Superior temporal gyrus (tissue), 1 donor: ENCODE measurements around the gene NAPB.

ENCODE experiments used
- DNase-seq: peaks from one replicate; pipeline ENCODE4 v3.0.0-alpha.2; 2016; ENCODE audit errors: extremely low spot score

The NAPB gene

DNA sequence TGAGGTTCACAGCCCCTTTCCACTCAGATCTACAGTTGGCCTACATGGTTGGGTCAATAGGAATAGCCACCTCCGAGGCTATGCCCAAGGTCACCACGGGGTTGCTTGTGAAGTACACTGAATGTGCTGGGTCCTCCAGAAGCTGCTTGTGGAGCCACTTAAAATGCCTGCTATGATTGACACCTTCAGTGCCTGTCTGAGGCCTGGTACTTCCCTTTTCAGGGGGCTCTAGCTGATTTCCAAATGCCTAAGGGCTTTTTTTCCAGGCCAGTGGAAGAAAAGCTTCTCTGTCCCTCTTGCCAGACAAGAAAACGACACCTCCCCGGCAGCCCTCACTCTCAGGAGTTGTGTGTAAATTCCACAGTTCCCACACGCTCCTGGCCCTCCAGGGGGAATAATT is 77.0 kb downstream of the NAPB start:
- DNase-seq, result no peak

- DNase-seq, result no peak
Measured at GRCh38 chr20:23343590-23343989, 77.7 kb downstream of the NAPB start.

DNA sequence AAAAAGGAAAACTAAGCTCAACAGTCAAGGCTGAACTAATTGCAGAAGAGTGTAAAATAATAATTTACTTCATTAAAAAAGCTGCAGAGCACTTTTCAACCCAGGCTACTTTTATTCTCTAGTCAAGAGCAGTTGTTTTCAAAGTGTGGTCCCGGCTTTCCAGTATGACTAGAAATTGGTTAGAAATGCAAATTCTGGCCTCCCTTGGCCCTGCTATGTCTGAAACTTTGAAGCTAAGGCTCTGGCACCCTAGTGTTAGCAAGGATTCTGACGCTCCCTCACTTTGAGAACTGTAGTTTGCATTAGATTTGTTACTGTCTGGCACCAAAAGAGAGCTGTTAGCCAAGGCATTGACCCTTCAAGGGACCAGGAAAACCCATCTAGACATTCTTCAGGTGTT is 80.2 kb downstream of the NAPB start:
- no peak for DNase-seq

- DNase-seq, result peak; percentile 78
Measured at GRCh38 chr20:23340524-23340923, 80.8 kb downstream of the NAPB start.

DNA sequence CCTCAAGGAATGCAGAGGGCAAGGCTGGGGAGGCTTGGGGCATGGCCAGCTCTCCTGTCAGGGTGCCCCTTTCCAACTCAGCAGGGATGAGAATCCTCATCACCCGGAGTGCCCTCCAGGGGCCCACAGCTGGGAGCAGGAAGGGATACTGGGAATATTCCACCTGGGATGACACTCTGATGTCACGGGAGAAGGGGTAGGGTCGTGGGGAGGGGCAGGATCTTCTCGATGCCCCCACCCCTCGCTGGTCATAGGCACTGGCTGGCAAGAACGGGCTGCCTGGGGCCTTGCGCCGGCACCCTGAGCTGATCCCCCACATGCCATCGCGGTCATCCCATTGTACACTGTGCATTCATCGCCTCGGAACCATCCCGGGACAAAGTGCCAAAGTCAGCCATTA is 81.3 kb downstream of the NAPB start:
- no peak for DNase-seq

DNA sequence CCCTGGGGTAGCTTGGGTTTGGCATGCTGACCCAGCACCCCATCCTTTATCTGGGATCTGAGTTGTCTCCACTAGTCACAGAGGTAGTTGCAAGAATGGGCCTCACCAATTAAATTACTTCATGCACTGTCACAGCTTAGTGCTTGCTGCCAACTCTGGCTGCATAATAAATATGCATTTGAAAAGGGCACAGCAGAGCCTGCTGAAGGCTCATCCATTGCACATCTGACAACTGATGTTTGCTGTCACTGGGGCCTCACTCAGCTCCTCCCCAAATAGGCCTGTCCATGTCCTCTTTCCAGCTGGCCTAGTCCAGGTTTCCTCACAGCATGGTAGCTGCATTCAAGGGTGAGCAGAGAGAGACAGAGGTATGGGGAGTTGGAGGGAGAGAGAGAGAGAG is 84.0 kb downstream of the NAPB start:
- DNase-seq, result no peak

GRCh38 chr20:23336476-23336875 is 84.8 kb downstream of the NAPB start:
- DNase-seq, result no peak

GRCh38 chr20:23335521-23335920 is 85.8 kb downstream of the NAPB start:
- no peak for DNase-seq

- no peak for DNase-seq
Measured at GRCh38 chr20:23334111-23334510, 87.2 kb downstream of the NAPB start.

GRCh38 chr20:23332467-23332866 is 88.8 kb downstream of the NAPB start:
- DNase-seq, result no peak

GRCh38 chr20:23331450-23332350 is 89.6 kb downstream of the NAPB start:
- no peak for DNase-seq

GRCh38 chr20:23327617-23328333 is 93.5 kb downstream of the NAPB start:
- no peak for DNase-seq

DNA sequence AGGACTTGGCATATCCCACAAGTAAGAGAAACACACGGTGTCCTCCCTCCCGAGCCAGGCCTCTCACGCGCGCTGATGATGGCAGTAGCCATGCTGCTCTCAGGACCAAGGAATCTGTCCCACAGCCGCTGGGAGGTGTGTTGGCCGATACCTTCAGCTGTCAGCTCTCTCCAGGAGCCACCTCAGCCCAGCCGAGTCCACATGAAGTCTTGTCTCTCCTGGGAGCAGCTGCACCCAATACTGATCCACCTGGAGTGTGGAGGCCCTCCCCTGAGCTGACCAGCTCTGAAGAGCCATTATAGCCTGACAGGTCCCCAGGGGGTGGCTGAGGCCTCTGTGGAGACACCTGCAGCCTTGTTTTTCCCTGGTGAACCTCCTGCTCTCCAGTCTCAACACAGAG is 94.5 kb downstream of the NAPB start:
- DNase-seq, result no peak

GRCh38 chr20:23325107-23325506 is 96.2 kb downstream of the NAPB start:
- no peak for DNase-seq
